Omental fat pad (tissue), 4 donors: ENCODE measurements around the gene NT5C3B. TPM values are rescaled to one million over a fixed set of nuclear protein-coding genes. Genes with fewer than 3 reads are reported as not detected.
"Not testable (repeated sequence)": the region's sequence is repeated elsewhere in the genome, so short reads cannot be mapped to it uniquely, and the experiment has no call there.

Experiments used
- ATAC-seq: fragments of 150-250 bp; one replicate; pipeline ENCODE4 v1.9.1; 2016; ENCODE audit warnings: mild to moderate bottlenecking, moderate library complexity; ENCODE audit not compliant: low FRiP score
- DNase-seq: peaks from one replicate; pipeline ENCODE4 v3.0.0-alpha.2; 2019; ENCODE audit warnings: low spot score
- total RNA-seq, 4 donors: library from RNA; depleted of rRNA; stranded (reverse); fragments of >200 nt; gene quantifications; one replicate each; pipeline ENCODE4 v1.1.0, GENCODE V29; 2016
- TF ChIP-seq, protein P1 (sequence below), 3 donors: fragments of 450-650 bp; IDR thresholded peaks; one replicate each; pipeline ENCODE4 v1.5.1; 2016 to 2017; ENCODE audit warnings: antibody characterized with exemption in 3 of 3, mild to moderate bottlenecking in 3 of 3, moderate library complexity in 2 of 3

Gene NT5C3B
- total RNA-seq: 10 to 100 TPM; 35.5 to 65.9 (median 42.5) TPM

DNA sequence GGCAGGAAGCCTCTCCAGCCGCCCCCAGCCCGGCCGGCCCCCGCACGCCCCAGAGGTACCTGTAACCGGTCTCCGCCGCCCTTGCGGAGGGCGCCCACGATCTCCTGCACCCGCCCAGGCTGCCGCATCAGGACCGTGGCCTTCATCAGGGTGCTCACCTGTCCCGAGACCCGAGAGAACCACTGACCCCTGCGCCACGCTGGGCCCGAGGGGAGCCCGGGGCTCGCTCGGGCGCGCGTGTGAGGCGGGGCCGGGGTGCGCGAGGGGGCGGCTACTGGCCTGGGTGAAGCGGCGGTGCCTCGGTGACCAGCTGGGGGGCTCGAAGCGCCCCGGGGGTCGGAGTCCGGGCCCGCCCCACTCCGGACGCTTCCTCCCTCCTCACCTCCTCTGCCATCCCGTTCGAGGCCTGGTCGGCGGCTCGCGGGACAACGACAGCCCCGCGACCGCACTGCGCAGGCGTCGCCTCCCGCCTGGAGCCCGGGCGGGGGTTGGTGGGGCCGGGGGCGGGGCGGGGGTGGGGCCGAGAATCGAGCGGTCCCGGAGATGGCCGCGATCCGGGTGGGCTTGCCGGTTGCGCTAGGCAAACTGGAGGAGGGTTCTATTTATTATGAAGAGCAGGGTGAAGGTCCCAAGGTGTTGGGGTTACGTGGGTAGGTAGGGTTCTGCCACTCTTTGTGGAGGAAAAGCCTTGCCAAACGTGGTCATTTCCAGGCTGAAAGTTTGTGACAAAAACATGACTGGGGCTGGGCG, at the start of gene NT5C3B:
Gene NT5C3B (minus strand): TSS at position 433 of the 750 bp plus-strand sequence. CDS start 39 bp downstream, at position 394.
- ATAC-seq (peak; percentile 70), DNase-seq (no peak)
- TF ChIP-seq, protein P1, sequence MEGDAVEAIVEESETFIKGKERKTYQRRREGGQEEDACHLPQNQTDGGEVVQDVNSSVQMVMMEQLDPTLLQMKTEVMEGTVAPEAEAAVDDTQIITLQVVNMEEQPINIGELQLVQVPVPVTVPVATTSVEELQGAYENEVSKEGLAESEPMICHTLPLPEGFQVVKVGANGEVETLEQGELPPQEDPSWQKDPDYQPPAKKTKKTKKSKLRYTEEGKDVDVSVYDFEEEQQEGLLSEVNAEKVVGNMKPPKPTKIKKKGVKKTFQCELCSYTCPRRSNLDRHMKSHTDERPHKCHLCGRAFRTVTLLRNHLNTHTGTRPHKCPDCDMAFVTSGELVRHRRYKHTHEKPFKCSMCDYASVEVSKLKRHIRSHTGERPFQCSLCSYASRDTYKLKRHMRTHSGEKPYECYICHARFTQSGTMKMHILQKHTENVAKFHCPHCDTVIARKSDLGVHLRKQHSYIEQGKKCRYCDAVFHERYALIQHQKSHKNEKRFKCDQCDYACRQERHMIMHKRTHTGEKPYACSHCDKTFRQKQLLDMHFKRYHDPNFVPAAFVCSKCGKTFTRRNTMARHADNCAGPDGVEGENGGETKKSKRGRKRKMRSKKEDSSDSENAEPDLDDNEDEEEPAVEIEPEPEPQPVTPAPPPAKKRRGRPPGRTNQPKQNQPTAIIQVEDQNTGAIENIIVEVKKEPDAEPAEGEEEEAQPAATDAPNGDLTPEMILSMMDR (IDR thresholded peaks at IDR 0.05): no peak

DNA sequence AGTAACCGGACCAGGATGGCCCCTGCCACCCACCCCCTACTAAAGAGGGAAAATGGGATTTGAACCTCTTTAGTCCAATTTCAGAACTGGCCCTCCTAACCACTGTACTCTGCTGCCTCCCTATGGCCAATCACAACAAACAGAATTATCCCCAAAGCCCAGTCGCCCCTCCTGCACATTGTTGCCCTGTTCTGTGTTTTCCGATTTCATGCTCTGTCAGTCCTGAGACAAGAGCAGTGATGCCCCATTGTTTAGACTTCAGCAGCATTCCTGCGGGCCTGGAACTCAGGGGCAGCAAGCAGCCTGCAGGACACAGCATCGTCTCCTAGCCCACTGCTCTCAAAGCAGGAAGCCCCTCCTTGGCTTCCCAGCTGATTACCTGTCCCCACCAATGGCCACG, 49.7 kb upstream of the NT5C3B start:
- DNase-seq (no peak), ATAC-seq (no peak)
- TF ChIP-seq, protein P1 (IDR thresholded peaks at IDR 0.05): no peak

DNA sequence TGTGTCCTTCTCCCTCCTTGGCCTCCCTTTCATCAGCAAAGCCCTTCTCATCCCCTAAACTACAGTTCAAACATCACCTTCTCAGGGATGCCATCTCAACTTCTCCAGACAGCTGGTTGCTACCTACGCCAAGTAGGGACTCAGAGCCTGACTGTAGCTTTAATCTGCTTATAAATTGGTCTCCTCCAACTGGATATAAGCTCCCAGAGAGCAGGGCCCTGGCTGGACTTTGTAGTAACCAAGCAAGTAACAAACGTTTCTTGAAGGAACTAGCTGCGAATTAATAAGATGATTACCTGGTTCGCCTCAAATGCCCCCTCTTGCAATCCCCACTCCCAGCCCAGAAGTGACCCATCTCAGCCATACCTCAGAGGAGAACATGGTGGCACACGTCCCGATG, 46.7 kb upstream of the NT5C3B start:
- TF ChIP-seq, protein P1 (IDR thresholded peaks at IDR 0.05): no peak
- ATAC-seq (no peak), DNase-seq (no peak)

DNA sequence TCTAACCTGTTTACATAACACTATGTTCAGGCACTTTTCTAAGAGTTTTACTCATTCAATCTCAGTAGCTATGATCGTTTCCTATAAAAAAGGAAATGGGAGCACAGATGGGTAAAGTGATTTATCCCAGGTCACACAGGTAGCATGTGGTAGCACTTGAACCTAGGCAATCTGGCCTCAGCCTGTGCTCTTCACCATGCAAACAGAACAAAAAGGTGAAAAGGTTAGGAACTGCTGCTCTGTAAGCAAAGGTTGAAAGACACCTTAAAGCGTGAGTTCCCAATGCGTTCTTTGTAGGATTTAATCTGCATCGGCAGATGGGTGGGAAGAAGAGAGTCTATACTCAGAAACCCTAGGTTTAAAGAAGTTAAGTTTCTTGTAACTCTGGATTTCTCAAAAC, 44.1 kb upstream of the NT5C3B start:
- ATAC-seq: no peak
- DNase-seq: no peak
- TF ChIP-seq, protein P1 (IDR thresholded peaks at IDR 0.05): no peak

DNA sequence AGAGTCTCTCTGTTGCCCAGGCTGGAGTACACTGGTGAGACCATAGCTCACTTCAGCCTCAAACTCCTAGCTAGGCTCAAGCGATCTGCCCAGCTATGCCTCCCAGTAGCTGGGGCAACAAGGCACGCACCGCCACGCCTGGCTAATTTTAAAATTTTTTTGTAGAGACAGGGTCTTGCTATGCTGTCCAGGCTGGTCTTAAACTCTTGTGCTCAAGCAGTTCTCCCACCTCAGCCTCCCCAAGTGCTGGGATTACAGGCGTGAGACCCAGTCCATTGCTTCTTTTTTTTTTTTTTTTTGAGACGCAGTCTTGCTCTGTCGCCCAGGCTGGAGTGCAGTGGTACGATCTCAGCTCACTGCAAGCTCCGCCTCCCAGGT, 38.2 kb upstream of the NT5C3B start:
- DNase-seq, ATAC-seq: not testable (repeated sequence)

DNA sequence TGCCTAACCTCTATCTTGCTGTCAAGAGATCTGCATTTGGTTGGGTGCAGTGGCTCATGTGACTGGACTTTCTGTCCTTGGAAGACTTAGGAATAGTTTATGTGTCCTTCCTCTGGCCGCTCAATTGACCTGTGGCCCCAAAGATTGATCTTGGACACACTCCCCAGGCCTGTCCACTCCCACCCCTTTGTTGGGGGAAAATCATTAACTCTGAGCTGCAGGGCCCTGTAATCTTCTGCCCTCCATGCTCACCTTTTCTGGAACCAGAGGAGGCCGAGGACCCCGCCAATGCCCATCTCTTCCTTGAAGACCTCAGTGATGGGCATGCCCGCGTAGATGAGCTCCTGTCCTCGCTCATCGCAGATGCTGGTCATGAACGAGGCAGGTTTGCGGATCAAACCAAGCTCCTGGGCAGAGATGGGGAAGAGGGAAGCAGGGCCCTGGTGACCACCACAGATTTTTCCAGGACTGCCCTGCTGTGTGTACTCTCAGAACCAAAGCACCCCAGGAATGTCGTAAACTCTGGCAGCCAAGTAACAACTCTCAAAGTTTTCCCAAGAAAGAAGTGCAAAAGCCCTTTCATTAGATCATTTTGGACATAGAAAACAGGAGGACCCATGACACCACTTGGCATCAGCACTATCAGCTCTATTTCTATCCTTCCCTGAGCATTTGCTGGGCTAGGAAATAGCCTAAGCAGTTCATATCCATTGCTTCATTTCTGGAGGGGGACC, 37.7 kb upstream of the NT5C3B start:
- TF ChIP-seq, protein P1 (IDR thresholded peaks at IDR 0.05): no peak
- ATAC-seq (peak; percentile 43), DNase-seq (no peak)

DNA sequence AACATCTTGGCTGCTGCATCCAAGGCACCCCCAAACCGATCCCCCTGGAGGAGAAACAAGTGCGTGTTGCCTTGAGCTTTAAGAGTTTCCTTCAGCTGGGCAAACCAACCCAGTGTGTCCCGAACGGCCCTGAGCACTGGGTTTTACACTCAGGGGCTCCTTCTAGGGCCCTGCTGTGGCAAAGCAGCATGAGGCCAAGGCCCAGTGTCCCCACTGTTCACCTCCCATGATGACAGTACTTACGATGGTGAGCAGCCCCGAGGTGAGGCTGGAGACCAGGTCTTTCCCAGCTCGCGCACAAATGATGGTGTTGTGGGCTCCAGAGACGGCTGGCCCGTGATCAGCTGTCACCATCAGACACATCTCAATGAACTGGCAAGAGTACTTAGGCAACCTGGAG, 35.8 kb upstream of the NT5C3B start:
- no peak for DNase-seq

More for the DNA sequence above, 35.8 kb upstream of the NT5C3B start:
- TF ChIP-seq, protein P1 (IDR thresholded peaks at IDR 0.05): no peak
- ATAC-seq: no peak
